GM10266 (cell line): ENCODE measurements around the gene PLTP.

ENCODE experiments used
- DNase-seq: peaks from one replicate; pipeline ENCODE4 v3.0.0; 2012; ENCODE audit errors: extremely low spot score
- CTCF ChIP-seq: IDR thresholded peaks from 2 replicates; pipeline ENCODE4 v1.5.1; 2012; ENCODE audit warnings: mild to moderate bottlenecking, low read depth; ENCODE audit not compliant: control insufficient read depth, insufficient read depth; ENCODE audit errors: missing control alignments

PLTP gene

GRCh38 chr20:45952861-45953260 is 40.9 kb upstream of the PLTP start:
- DNase-seq, result no peak
- no peak for TF ChIP-seq CTCF

- TF ChIP-seq CTCF, result no peak
- DNase-seq, result no peak
These were observed 40.2 kb upstream of the PLTP start for GRCh38 chr20:45951925-45952834.

GRCh38 chr20:45950330-45950646 is 38.3 kb upstream of the PLTP start:
- TF ChIP-seq CTCF, result no peak
- no peak for DNase-seq

GRCh38 chr20:45949542-45950329 is 37.8 kb upstream of the PLTP start:
- DNase-seq, result no peak
- TF ChIP-seq CTCF, result no peak

- no peak for TF ChIP-seq CTCF
- no peak for DNase-seq
These were observed 37.0 kb upstream of the PLTP start for GRCh38 chr20:45948742-45949541.

- no peak for DNase-seq
- no peak for TF ChIP-seq CTCF
These were observed 36.3 kb upstream of the PLTP start for GRCh38 chr20:45948261-45948733.
